Measurements from ENCODE around the gene SEPTIN11. TPM values are rescaled to one million over a fixed set of nuclear protein-coding genes. Genes with fewer than 3 reads are reported as not detected.

The SEPTIN11 gene
- total and polyA plus RNA-seq, 2 of the 4 experiments (the other 2 are of a cell fraction) = 267 to 573 TPM

DNA sequence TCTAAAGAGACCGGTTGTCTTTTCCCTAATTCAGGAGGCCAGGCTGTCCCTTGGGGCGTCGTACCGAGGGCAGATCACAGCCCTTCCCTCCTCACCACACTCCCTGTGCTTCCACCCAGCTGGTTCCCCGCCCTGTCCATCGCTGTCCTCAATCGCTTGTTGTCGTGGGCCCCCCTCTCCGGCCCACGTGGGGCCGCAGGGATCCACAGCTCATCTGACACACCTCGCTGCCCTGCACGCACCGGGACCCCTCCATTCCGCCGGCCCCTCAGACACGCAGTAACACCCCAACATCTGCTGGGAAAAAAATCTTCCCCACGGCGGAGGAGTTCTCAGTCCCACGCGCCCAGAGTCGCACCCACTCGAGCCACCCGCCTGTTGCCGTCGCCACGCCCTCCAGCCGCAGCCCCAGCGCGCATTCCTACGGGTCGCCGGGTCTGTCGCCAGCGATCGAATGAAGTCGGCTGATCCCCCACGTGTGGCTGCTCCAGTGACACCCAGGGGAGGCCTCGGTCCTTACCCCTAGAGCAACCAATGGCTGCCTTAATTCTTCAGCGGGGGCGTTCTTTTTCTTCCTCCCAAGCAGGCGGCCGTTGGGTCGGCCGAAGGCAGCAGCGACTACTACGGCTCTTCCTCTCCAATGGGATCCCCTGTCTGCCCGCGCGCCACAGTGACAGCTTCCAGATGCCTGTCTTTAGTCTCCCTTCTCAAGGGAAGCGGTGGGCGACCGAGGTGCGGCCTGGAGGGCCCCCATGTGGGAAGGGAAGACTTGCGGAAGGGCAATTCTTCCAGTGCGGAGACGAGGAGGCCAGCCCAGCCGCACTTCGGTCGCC lies 893 bp upstream of the SEPTIN11 start (continued):
- TF ChIP-seq ELK1 (IDR thresholded peaks at IDR 0.05; ENCODE audit: borderline replicate concordance, low read depth, low read length) (no peak), RAD21 (IDR thresholded peaks at IDR 0.05; ENCODE audit: low read length) (peak; percentile 8; the same call in 1 of the 2 replicates), NFE2L2 (IDR thresholded peaks at IDR 0.05; ENCODE audit: low read depth, low read length) (no peak), MAZ (IDR thresholded peaks at IDR 0.05; ENCODE audit: borderline replicate concordance, low read depth, low read length) (no peak; the same call in 1 of the 2 replicates)

Data from IMR-90 (cell line).